AG09309 (cell line): Measurements from ENCODE around the gene FAM120A.

Experiments used
- DNase-seq: peaks from one replicate; pipeline ENCODE4 v3.0.0-alpha.2; 2010; ENCODE audit warnings: low read depth
- H3K4me3 ChIP-seq: 2 replicates; pipeline ENCODE4 v1.5.1; 2011; ENCODE audit warnings: mild to moderate bottlenecking, low read depth, low read length, moderate library complexity; ENCODE audit not compliant: control insufficient read depth
- CTCF ChIP-seq: IDR thresholded peaks from 2 replicates; pipeline ENCODE4 v1.5.1; 2011; ENCODE audit warnings: mild to moderate bottlenecking, low read depth, low read length, inconsistent platforms; ENCODE audit not compliant: insufficient read depth, control insufficient read depth; ENCODE audit errors: missing control alignments

The FAM120A gene

GRCh38 chr9:93468763-93469456 lies 17.4 kb downstream of the FAM120A start:
- H3K4me3 ChIP-seq: no peak overlapping the region
- no peak for TF ChIP-seq CTCF
- DNase-seq: no peak

DNA sequence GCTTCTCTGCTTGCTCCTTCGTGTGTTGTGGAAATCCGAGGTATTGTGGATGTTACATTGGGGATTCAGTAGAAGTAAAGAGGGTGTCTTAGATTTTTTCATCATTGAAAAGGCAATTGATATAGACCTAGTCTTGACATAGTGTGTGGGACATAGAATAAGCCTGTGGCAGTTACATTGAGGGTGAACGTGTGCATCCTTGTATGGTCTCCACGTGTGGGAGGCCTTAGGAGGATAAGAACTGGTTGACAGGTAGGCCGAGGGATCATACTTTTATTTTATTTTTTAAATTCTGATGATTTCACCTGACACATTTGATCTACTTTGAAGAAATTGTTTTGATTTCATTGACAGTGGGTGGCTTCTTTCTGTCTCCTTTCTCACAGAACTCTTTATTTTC lies 18.9 kb downstream of the FAM120A start:
- no peak overlapping the region for H3K4me3 ChIP-seq
- no peak for DNase-seq
- TF ChIP-seq CTCF: no peak

- no peak overlapping the region for H3K4me3 ChIP-seq
- DNase-seq: no peak
- no peak for TF ChIP-seq CTCF
These were observed 19.6 kb downstream of the FAM120A start for GRCh38 chr9:93471124-93471523.

GRCh38 chr9:93473411-93473810 lies 21.9 kb downstream of the FAM120A start:
- TF ChIP-seq CTCF: no peak
- no peak overlapping the region for H3K4me3 ChIP-seq
- no peak for DNase-seq

- no peak overlapping the region for H3K4me3 ChIP-seq
- DNase-seq: no peak
- no peak for TF ChIP-seq CTCF
These were observed 23.6 kb downstream of the FAM120A start for GRCh38 chr9:93475108-93475507.

DNA sequence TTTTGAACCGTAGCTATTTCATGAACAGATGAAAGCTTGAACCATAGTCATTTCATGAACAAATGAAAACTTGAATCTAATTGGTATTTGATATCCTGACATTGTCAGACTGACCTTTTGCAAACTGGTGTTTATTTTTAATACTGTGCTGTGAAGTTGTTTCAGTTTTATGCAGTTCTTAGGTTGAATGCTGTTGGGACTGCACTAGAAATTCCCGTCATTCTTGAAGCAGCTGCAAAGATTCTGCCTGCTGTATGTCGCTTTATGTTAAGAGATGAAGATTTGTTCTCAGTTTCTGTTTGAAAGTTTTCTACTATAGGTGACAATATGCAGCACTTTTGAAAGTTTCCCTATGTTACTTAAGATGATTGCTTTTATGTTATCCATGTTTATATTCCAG lies 24.4 kb downstream of the FAM120A start:
- H3K4me3 ChIP-seq: no peak overlapping the region
- no peak for DNase-seq
- TF ChIP-seq CTCF: no peak
